NCI-H526 (cell line): ENCODE data around the gene KCNA2.

ENCODE experiments used
- DNase-seq, 2 experiments: peaks; one replicate each; lab custom pipeline; 2025; lab: John Stamatoyannopoulos, UW

Gene KCNA2

GRCh38 chr1:110605901-110606656 lies at the start of gene KCNA2:
KCNA2 (minus strand) TSS chr1:110606358; CDS start chr1:110604782, 1,576 bp downstream.
- peak in 1 of 2 experiments; percentile 67 for DNase-seq

DNA sequence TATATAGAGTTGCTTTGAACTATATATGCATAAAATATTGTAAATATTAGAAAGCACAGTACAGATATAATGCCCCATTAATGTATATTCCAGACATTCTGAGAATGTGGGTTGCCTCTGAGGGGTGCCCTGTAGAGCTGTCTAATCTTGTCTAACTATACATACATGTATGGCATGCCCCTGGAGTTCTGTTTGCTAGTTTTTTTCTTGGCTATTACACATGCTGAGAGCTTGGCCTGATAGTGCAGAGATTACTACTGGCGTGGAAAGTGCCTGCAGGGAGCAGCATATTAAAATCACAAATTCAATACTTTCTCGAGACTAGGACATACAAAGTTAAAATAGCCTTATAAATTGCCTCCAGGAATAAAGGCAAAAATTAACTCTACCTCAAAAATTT lies 44.5 kb upstream of the KCNA2 start:
- no peak for DNase-seq

DNA sequence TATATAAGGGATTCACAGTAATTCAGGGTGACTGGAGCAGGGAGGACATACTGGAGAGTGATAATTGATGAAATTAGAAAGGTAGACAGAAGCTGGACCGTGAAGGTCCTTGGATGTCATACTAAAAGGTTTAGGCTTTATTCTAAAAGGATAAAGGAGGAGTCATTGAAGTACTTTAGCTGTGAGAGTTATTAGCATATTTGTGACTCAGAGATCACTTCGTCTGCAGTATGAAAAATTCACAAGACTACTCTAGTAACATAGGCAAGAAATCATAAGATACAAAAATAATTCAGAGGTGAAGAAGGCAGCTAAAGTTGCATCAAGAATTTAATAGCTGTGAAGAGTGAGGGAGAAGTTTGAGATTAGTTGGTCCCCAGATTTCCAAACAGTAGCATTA lies 42.3 kb upstream of the KCNA2 start:
- DNase-seq: no peak

GRCh38 chr1:110647254-110647891 lies 41.2 kb upstream of the KCNA2 start:
- DNase-seq: no peak

DNA sequence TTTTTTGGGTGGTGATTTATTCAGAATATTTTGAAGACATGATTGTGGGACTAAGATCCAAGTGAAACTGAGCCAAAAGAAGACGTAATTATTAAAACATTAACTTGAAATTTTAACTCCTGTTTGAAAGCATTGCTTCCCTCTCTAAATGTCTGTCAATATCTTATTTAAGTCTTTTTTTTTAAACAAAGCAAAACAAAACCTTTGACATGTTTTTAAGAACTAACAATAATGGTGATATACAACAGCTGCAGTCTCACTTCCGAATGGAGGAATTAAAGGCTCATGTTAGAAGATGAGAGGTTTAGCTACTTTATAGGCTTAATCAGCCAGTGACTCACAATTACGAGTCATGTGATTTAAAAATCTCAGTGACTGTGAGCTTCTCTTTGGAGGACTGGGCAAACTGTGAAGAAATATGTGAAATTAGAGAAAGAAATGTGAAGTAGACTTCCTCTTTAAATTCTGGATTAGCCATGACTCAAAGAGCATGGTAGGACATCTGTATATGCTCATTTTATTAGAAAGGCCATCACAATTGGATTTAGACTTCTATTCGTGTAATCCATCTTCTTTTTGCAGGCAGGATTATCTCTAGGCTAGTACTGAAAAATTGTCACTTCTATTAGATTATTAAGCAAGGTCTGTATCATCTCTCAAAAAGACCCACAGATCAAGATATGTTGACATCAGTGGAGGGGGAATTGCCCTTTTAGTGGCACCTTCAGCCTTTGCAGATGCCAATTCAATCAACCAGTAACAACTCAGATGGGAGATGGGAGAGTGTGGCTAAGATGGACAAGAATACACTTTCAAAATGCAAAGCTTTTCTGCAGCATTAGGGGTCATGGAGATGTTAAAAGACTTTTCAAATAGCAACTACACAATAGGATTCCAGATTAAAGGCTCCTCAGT lies 39.9 kb upstream of the KCNA2 start:
- no peak for DNase-seq

DNA sequence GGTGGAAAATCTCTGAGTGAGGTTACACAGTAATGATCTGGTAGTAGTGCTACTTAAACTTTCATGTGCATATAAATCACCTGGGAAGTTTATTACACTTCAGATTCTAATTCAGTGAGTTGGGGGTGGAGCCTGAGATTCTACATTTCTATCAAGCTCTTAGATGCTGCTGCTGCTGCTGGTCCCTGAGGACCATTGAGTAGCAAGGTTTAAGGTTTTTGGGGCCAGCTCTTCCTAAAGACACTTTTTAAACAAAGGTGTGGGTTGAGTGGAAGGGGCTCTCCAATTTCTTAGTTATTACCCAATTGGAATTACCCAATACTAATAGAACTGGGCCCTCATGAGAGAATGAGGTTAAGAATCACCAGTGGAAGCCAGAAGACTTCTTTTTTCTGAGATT lies 39.1 kb upstream of the KCNA2 start:
- DNase-seq: no peak

- DNase-seq: no peak
Measured at GRCh38 chr1:110643879-110644472, 37.8 kb upstream of the KCNA2 start.

DNA sequence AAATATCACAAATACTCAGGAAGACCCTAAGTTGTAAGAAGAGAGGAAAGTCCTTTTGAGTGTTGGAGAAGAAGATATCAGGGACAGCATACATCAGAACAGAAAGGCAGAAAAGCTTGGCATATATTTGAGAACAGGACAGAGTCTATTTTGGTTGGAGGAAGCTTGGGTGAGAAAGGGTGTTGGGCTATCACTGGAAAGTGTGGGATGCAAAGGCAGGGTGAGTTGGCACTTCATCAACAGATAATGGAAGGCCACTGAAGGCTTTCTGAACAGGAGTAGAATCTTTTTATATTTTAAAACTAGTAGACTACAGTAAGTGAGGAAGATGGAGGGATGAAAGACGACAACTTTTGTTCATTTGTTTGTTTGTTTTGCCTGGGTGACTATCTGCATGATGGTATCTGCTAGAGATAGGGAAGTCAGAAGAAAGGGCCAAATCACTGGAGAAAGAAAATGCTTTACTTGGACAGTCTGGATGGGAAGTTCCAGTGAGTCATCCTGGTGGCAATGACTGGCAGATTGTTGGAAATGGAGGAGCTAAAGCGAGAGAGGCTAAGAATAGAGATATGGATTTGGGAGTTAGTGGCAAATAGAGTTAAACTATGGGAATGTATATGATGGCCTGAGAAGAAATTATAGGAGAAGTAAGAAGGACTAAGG lies 33.7 kb upstream of the KCNA2 start:
- no peak for DNase-seq

- no peak for DNase-seq
Measured at GRCh38 chr1:110638556-110638955, 32.4 kb upstream of the KCNA2 start.

DNA sequence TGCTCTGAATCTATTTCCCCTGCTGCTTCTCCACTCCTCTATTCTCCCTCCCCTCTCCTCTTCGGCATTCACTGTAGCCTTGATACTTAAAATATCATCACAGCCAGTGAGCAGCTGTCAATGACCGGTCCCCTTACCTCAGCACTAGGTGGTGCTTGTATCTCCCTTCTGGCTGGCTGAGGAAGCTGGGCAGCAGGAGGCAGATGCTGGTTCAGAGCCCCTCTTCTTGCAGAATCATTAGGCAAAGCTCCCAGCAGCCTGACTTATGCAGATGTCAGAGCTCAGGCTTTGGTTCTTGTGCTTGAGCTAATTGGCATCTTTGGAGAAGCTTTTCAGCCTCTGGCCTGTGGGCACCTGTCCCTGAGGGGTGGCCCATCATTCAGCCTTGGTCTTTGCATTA lies 31.9 kb upstream of the KCNA2 start:
- peak; percentile 11 to 15 for DNase-seq

- no peak for DNase-seq
Measured at GRCh38 chr1:110637475-110637874, 31.3 kb upstream of the KCNA2 start.

GRCh38 chr1:110636149-110636935 lies 30.2 kb upstream of the KCNA2 start:
- DNase-seq: no peak

DNA sequence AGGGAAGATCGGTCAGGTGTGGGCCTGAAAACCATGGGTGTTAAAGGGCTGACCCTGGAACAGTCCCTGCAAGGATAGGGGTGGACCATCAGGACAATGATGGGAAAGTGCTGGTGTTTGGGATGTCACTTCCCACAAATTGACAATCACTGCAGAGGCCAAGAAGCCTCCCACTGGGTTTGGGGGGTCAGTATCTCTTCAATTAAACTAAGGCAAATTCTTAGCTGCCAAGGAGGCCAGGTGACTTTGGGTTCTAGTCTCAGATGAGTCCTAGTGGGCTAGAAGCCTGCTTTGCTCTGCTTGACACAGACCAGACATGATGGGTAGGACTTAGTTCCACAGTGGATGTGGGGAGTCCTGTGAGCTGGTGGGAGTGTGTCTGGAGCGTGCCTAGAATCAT lies 29.3 kb upstream of the KCNA2 start:
- no peak for DNase-seq

DNA sequence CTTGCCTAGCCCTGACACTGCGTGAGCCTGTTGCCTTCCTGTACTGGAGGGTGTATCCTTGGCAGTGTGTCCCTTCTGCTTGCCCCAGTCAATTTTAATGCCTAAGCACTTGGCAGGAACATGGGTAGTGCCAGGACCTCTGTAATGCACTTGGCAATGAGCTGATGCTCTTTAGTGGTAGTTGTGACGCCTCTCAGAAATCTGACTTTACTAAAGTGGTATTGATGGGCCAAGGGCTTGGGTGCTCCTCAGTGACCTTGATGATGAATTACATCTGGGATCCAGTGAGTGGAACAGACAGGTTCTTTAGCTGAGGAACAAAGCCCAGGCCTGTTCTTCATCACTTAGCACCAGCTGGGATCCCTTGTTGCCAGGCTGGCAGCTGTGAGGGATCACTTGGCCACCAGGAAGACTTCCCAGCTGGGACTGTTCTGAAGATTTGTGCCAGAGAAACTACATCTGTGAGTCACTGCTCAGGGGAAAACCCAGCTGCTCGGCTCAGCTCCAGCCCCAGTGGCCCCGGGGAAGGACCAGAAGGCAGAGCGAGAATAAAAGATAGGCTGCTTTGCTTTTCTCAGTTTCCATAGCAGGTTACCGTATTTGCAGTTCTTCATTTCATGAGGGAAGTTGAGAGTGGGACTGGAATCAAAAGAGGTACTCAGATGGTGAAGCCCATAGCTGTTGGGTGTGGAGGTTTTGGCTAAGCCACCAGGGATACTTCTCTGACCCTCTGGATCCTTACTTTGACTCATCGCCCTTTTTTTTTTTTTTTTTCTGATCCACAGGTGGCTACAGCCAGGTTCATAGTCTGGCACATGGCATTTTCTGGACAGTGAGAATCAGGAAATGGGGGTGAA lies 28.5 kb upstream of the KCNA2 start:
- DNase-seq: no peak

- DNase-seq: no peak
Measured at GRCh38 chr1:110634086-110634454, 27.9 kb upstream of the KCNA2 start.

DNA sequence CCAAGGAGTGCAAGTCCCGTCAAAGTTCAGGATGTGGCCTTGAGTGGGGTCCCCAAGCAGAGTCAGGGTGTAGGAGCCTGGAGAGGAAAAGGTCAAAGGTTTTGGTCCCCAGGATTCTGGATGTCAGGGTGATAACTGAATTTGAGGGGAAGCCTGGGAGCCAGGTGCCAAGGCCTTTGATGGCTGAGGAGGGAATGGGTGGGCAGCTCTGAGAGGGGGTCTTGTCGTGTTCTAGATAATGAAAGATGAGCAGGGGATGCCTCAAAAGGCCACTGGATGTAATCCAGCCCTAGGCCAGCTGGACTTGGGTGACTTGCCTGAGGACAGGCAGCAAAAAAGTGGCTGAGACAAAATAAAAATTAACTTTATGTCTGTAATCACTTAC lies 27.5 kb upstream of the KCNA2 start:
- no peak for DNase-seq

- no peak for DNase-seq
Measured at GRCh38 chr1:110631836-110632620, 25.9 kb upstream of the KCNA2 start.

GRCh38 chr1:110630839-110631663 lies 24.9 kb upstream of the KCNA2 start:
- peak; percentile 46 to 89 for DNase-seq
